ENCODE measurements around the gene MATCAP1. TPM values are rescaled to one million over a fixed set of nuclear protein-coding genes. Genes with fewer than 3 reads are reported as not detected.

The MATCAP1 gene
- polyA plus RNA-seq, 1 donor from 2014 or later, result 323 TPM

DNA sequence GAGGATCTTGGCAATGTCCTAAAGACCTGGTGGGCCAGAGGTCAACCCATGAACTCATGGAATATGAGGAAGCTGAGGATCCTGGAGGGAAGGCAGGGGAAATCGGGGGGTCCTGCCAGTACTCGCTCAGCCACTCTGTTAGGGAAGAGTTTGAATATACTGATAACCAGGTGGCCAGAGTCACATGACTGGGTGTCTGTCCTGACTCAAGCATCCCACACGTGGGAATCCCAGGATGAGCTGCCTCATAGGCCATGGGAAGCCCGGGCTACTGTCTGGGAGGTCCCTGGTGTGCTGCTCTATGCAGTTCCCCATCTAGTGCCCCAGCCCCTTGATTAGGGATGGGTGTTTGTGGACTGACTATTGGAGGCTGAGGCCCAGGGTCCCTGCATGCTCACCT is 4.6 kb upstream of the MATCAP1 start:
- Histone ChIP-seq H3K4me3 (ENCODE audit: low read length) (no peak overlapping the region), H2AFZ (ENCODE audit: low read depth, low read length) (no peak overlapping the region), H3F3A (ENCODE audit: insufficient read depth, low read length, poor library complexity, severe bottlenecking) (no peaks in the 10 kb centered on the region), H3K79me2 (replicated peaks; ENCODE audit: insufficient read depth, low read length) (peaks cover 13% of the 10 kb centered on the region), H3K4me2 (ENCODE audit: low read length) (no peak overlapping the region), H3K9me3 (ENCODE audit: low read length) (no peaks in the 10 kb centered on the region), H3K27me3 (ENCODE audit: insufficient read depth, low read depth, low read length) (no peaks in the 10 kb centered on the region), H3K36me3 (ENCODE audit: insufficient read depth, low read length) (no peaks in the 10 kb centered on the region), H3K27ac (ENCODE audit: low read length) (no peak overlapping the region), H3K9me2 (ENCODE audit: insufficient read depth, low read length) (no peaks in the 10 kb centered on the region), H4K20me1 (ENCODE audit: insufficient read depth) (no peaks in the 10 kb centered on the region), H3K9ac (ENCODE audit: low read length) (no peak overlapping the region)
- TF ChIP-seq, protein P1, sequence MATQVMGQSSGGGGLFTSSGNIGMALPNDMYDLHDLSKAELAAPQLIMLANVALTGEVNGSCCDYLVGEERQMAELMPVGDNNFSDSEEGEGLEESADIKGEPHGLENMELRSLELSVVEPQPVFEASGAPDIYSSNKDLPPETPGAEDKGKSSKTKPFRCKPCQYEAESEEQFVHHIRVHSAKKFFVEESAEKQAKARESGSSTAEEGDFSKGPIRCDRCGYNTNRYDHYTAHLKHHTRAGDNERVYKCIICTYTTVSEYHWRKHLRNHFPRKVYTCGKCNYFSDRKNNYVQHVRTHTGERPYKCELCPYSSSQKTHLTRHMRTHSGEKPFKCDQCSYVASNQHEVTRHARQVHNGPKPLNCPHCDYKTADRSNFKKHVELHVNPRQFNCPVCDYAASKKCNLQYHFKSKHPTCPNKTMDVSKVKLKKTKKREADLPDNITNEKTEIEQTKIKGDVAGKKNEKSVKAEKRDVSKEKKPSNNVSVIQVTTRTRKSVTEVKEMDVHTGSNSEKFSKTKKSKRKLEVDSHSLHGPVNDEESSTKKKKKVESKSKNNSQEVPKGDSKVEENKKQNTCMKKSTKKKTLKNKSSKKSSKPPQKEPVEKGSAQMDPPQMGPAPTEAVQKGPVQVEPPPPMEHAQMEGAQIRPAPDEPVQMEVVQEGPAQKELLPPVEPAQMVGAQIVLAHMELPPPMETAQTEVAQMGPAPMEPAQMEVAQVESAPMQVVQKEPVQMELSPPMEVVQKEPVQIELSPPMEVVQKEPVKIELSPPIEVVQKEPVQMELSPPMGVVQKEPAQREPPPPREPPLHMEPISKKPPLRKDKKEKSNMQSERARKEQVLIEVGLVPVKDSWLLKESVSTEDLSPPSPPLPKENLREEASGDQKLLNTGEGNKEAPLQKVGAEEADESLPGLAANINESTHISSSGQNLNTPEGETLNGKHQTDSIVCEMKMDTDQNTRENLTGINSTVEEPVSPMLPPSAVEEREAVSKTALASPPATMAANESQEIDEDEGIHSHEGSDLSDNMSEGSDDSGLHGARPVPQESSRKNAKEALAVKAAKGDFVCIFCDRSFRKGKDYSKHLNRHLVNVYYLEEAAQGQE (IDR thresholded peaks at IDR 0.05; ENCODE audit: borderline replicate concordance), result no peak
- TF ChIP-seq, protein P2, sequence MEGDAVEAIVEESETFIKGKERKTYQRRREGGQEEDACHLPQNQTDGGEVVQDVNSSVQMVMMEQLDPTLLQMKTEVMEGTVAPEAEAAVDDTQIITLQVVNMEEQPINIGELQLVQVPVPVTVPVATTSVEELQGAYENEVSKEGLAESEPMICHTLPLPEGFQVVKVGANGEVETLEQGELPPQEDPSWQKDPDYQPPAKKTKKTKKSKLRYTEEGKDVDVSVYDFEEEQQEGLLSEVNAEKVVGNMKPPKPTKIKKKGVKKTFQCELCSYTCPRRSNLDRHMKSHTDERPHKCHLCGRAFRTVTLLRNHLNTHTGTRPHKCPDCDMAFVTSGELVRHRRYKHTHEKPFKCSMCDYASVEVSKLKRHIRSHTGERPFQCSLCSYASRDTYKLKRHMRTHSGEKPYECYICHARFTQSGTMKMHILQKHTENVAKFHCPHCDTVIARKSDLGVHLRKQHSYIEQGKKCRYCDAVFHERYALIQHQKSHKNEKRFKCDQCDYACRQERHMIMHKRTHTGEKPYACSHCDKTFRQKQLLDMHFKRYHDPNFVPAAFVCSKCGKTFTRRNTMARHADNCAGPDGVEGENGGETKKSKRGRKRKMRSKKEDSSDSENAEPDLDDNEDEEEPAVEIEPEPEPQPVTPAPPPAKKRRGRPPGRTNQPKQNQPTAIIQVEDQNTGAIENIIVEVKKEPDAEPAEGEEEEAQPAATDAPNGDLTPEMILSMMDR (IDR thresholded peaks at IDR 0.05; ENCODE audit: poor library complexity, severe bottlenecking), result no peak
- TF ChIP-seq SMC3 (conservative IDR thresholded peaks at IDR 0.05; ENCODE audit: poor library complexity) (no peak), POLR2AphosphoS5 (IDR thresholded peaks at IDR 0.05) (no peak), TAF1 (IDR thresholded peaks at IDR 0.05; ENCODE audit: low read depth) (no peak), RAD21 (conservative IDR thresholded peaks at IDR 0.05) (no peak), EZH2 (IDR thresholded peaks at IDR 0.05; ENCODE audit: borderline replicate concordance, insufficient read depth, low read length, poor library complexity, severe bottlenecking) (no peak), MXI1 (conservative IDR thresholded peaks at IDR 0.05; ENCODE audit: poor library complexity, severe bottlenecking) (no peak), EP300 (conservative IDR thresholded peaks at IDR 0.05; ENCODE audit: poor library complexity, severe bottlenecking) (no peak)

DNA sequence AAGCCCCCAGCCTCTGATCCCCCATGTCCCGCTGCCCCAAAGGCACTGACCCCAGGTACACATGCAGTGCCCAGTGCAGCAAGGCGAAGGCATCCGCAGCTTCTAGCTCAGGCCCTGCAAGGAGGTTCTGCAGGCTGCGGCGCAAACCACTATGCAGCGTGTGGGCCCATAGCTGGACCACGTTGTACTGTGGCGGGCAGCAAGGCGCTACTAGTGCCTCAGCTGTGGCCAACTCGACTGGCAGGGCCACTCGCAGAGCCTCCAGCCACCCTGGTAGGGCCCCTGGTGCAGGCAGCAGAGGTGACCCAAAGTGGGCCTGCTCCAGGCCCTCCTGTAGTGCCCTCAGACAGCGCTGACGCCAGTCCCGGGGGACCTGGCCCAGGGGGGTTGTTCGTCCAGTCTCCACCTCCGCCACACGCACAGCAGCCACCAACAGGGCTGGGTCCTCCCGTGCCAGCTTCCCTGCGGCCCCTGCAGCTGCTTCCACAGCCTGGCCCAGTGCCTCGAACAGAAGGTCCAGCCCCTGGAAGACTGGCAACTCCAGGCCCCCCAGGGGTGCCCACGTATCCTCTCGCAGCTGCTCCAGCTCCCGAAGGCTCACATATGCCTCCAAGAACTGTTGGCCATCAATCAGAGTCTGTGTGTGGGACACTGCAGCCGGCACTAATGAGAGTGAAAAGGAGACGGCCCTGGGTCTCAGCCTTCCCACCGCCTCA is 3.6 kb upstream of the MATCAP1 start:
- Histone ChIP-seq H3K4me2 (ENCODE audit: low read length) (no peak overlapping the region), H3K9ac (ENCODE audit: low read length) (no peak overlapping the region), H3K4me3 (ENCODE audit: low read length) (no peak overlapping the region), H2AFZ (ENCODE audit: low read depth, low read length) (no peak overlapping the region), H3K27me3 (ENCODE audit: insufficient read depth, low read depth, low read length) (no peaks in the 10 kb centered on the region), H3K79me2 (replicated peaks; ENCODE audit: insufficient read depth, low read length) (peaks cover 13% of the 10 kb centered on the region), H4K20me1 (ENCODE audit: insufficient read depth) (no peaks in the 10 kb centered on the region), H3K36me3 (ENCODE audit: insufficient read depth, low read length) (no peaks in the 10 kb centered on the region), H3K27ac (ENCODE audit: low read length) (no peak overlapping the region), H3K9me2 (ENCODE audit: insufficient read depth, low read length) (no peaks in the 10 kb centered on the region), H3K9me3 (ENCODE audit: low read length) (no peaks in the 10 kb centered on the region), H3F3A (ENCODE audit: insufficient read depth, low read length, poor library complexity, severe bottlenecking) (no peaks in the 10 kb centered on the region)
- no peak for TF ChIP-seq SMC3 (conservative IDR thresholded peaks at IDR 0.05; ENCODE audit: poor library complexity)
- TF ChIP-seq POLR2AphosphoS5 (IDR thresholded peaks at IDR 0.05), result no peak
- TF ChIP-seq EP300 (conservative IDR thresholded peaks at IDR 0.05; ENCODE audit: poor library complexity, severe bottlenecking), result no peak
- no peak for TF ChIP-seq MXI1 (conservative IDR thresholded peaks at IDR 0.05; ENCODE audit: poor library complexity, severe bottlenecking)
- no peak for TF ChIP-seq RAD21 (conservative IDR thresholded peaks at IDR 0.05)
- no peak for TF ChIP-seq TAF1 (IDR thresholded peaks at IDR 0.05; ENCODE audit: low read depth)
- TF ChIP-seq, protein P1 (IDR thresholded peaks at IDR 0.05; ENCODE audit: borderline replicate concordance), result no peak
- TF ChIP-seq, protein P2 (IDR thresholded peaks at IDR 0.05; ENCODE audit: poor library complexity, severe bottlenecking), result no peak
- no peak for TF ChIP-seq EZH2 (IDR thresholded peaks at IDR 0.05; ENCODE audit: borderline replicate concordance, insufficient read depth, low read length, poor library complexity, severe bottlenecking)
